Endothelial cell of umbilical vein (primary cell): Measurements from ENCODE around the gene TARS2.
A peak's percentile ranks its signal among the peaks of the same experiment; 100 is the strongest.

ENCODE experiments used
- EZH2 ChIP-seq: IDR thresholded peaks from 2 replicates; pipeline ENCODE4 v1.6.1; 2012; ENCODE audit warnings: borderline replicate concordance, low read depth, mild to moderate bottlenecking, moderate library complexity, low read length, inconsistent platforms; ENCODE audit not compliant: severe bottlenecking
- GATA2 ChIP-seq: IDR thresholded peaks from 2 replicates; pipeline ENCODE4 v1.7.0; 2011; ENCODE audit warnings: low read depth, mild to moderate bottlenecking, moderate library complexity, mixed read lengths, low read length; ENCODE audit not compliant: insufficient read length, insufficient read depth
- POLR2A ChIP-seq: IDR thresholded peaks from 2 replicates; pipeline ENCODE4 v1.6.1; 2012; ENCODE audit warnings: low read depth, mild to moderate bottlenecking, control low read depth, low read length
- POLR2AphosphoS5 ChIP-seq: IDR thresholded peaks from 2 replicates; pipeline ENCODE4 v1.6.1; 2012; ENCODE audit warnings: low read depth, mild to moderate bottlenecking, control low read depth, low read length, moderate library complexity; ENCODE audit not compliant: insufficient read depth
- TF ChIP-seq, protein P1 (sequence below), 2 donors: IDR thresholded peaks; 1 replicate in 1 of 2; 2 replicates in 1 of 2; pipeline ENCODE4 v1.5.1; 2011; ENCODE audit warnings: low read length in 2 of 2, mild to moderate bottlenecking in 2 of 2, moderate library complexity in 2 of 2, control low read depth in 1 of 2, inconsistent platforms in 1 of 2, low read depth in 1 of 2; ENCODE audit not compliant: insufficient read depth in 1 of 2; ENCODE audit errors: extremely low read depth in 1 of 2
- TF ChIP-seq, protein P2 (sequence below): IDR thresholded peaks from 2 replicates; pipeline ENCODE4 v1.6.1; 2011; ENCODE audit not compliant: insufficient read depth, insufficient read length

DNA sequence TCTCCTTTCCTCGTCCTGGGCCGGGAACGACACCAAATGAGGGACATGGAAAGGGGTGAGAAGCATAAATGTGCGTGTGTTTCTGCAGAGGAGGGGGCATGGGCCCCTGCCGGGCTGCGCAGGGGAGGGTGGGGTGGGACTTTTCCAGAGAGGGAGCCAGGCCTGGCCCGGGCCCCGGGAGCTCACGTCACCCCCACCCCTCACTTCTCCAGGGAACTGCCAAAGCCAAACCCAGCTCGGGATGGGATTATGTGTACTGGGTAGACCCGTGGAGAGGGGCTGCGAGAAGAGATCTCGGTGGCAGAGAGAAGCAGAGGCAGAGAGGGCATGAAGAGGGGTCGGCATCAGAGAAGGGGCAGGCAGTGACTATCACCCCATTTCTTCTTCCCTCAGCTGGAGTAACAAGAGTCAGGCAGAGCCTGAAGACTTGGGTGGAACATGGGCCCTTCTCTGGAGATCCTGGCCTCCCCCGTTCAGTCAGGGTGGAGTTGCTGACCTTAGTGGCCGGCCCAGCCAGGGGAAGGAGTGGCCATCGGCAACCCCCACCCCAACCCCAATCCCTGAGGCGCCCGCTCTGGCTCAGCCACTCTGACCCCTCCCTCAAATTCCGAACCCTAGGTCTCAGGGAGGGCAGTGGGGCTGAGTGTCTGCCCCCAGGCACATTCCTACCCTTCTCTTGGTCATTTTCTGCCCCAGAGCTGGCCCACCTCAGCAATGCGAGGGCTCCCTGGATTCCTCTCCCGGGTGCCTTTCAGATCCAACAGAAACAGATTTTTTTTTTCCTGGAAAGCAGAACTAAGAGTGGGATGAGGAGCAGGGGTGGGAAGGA is 63.2 kb downstream of the TARS2 start:
- TF ChIP-seq, protein P1, sequence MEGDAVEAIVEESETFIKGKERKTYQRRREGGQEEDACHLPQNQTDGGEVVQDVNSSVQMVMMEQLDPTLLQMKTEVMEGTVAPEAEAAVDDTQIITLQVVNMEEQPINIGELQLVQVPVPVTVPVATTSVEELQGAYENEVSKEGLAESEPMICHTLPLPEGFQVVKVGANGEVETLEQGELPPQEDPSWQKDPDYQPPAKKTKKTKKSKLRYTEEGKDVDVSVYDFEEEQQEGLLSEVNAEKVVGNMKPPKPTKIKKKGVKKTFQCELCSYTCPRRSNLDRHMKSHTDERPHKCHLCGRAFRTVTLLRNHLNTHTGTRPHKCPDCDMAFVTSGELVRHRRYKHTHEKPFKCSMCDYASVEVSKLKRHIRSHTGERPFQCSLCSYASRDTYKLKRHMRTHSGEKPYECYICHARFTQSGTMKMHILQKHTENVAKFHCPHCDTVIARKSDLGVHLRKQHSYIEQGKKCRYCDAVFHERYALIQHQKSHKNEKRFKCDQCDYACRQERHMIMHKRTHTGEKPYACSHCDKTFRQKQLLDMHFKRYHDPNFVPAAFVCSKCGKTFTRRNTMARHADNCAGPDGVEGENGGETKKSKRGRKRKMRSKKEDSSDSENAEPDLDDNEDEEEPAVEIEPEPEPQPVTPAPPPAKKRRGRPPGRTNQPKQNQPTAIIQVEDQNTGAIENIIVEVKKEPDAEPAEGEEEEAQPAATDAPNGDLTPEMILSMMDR (IDR thresholded peaks at IDR 0.05; ENCODE audit: extremely low read depth in 1 of 2, insufficient read depth in 1 of 2, low read depth in 1 of 2, low read length in 2 of 2) = no peak
- TF ChIP-seq GATA2 (no peak), POLR2A (no peak), POLR2AphosphoS5 (peak; percentile 12), EZH2 (no peak)
- TF ChIP-seq, protein P2, sequence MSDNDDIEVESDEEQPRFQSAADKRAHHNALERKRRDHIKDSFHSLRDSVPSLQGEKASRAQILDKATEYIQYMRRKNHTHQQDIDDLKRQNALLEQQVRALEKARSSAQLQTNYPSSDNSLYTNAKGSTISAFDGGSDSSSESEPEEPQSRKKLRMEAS = no peak
